Neural cell (in vitro differentiated cells): Measurements from ENCODE around the gene EIF1AD. TPM values are rescaled to one million over a fixed set of nuclear protein-coding genes. Genes with fewer than 3 reads are reported as not detected.

ENCODE experiments used
- H2AFZ ChIP-seq: fragments of 200-600, 300-800 bp; sonication (generic), shearing (Covaris generic); 2 replicates; pipeline ENCODE4 v1.6.0; 2014; ENCODE audit warnings: low read depth, mild to moderate bottlenecking, antibody characterized with exemption, low read length, moderate library complexity
- H3F3A ChIP-seq: fragments of 200-600 bp; shearing (Covaris generic); 2 replicates; pipeline ENCODE4 v1.6.1; 2016; ENCODE audit warnings: mild to moderate bottlenecking, moderate library complexity, mixed read lengths, antibody characterized with exemption, low read length; ENCODE audit not compliant: insufficient read depth, poor library complexity, severe bottlenecking
- H3K27ac ChIP-seq: fragments of 200-600, 300-800 bp; sonication (generic), shearing (Covaris generic); 2 replicates; pipeline ENCODE4 v1.5.1; 2014; ENCODE audit warnings: mild to moderate bottlenecking, low read length, moderate library complexity
- H3K27me3 ChIP-seq: fragments of 300-800, 200-600 bp; sonication (generic), shearing (Covaris generic); 2 replicates; pipeline ENCODE4 v1.6.0; 2014; ENCODE audit warnings: mild to moderate bottlenecking, low read depth, low read length, moderate library complexity; ENCODE audit not compliant: insufficient read depth
- H3K36me3 ChIP-seq: fragments of 300-800, 200-600 bp; sonication (generic), shearing (Covaris generic); 2 replicates; pipeline ENCODE4 v1.5.1; 2014; ENCODE audit warnings: mild to moderate bottlenecking, antibody characterized with exemption, low read length, moderate library complexity; ENCODE audit not compliant: insufficient read depth
- H3K4me2 ChIP-seq: fragments of 300-800, 200-600 bp; sonication (generic), shearing (Covaris generic); 2 replicates; pipeline ENCODE4 v1.6.0; 2014; ENCODE audit warnings: mild to moderate bottlenecking, low read length
- H3K4me3 ChIP-seq: fragments of 300-800, 200-600 bp; sonication (generic), shearing (Covaris generic); 2 replicates; pipeline ENCODE4 v1.5.1; 2014; ENCODE audit warnings: mild to moderate bottlenecking, low read length, moderate library complexity
- H3K79me2 ChIP-seq: fragments of 200-600 bp; shearing (Covaris generic); replicated peaks from 2 replicates; pipeline ENCODE4 v1.6.0; 2014; ENCODE audit warnings: mild to moderate bottlenecking, low read length, moderate library complexity; ENCODE audit not compliant: insufficient read depth
- H3K9ac ChIP-seq: fragments of 300-800, 200-600 bp; sonication (generic), shearing (Covaris generic); 2 replicates; pipeline ENCODE4 v1.6.1; 2016; ENCODE audit warnings: mild to moderate bottlenecking, low read length, mixed read lengths
- H3K9me2 ChIP-seq: fragments of 200-600 bp; shearing (Covaris generic); 2 replicates; pipeline ENCODE4 v1.6.1; 2016; ENCODE audit warnings: mild to moderate bottlenecking, low read length, mixed read lengths; ENCODE audit not compliant: insufficient read depth
- H3K9me3 ChIP-seq: fragments of 200-600, 300-800 bp; sonication (generic), shearing (Covaris generic); 2 replicates; pipeline ENCODE4 v1.6.1; 2016; ENCODE audit warnings: mild to moderate bottlenecking, mixed run types, low read length, moderate library complexity, mixed read lengths
- H4K20me1 ChIP-seq: fragments of 200-600 bp; shearing (Covaris generic); 2 replicates; pipeline ENCODE4 v1.6.1; 2016; ENCODE audit warnings: mild to moderate bottlenecking, mixed run types; ENCODE audit not compliant: insufficient read depth
- EP300 ChIP-seq: fragments of 450-650 bp; conservative IDR thresholded peaks from 2 replicates; pipeline ENCODE4 v1.6.1; 2014; ENCODE audit warnings: antibody characterized with exemption, mild to moderate bottlenecking, moderate library complexity; ENCODE audit not compliant: poor library complexity, severe bottlenecking
- EZH2 ChIP-seq: fragments of 200-600, 300-800 bp; shearing (Covaris generic), sonication (generic); IDR thresholded peaks from 2 replicates; pipeline ENCODE4 v1.6.1; 2014; ENCODE audit warnings: antibody characterized with exemption, low read length, borderline replicate concordance, mild to moderate bottlenecking; ENCODE audit not compliant: insufficient read depth, poor library complexity, severe bottlenecking
- MXI1 ChIP-seq: fragments of 450-650 bp; conservative IDR thresholded peaks from 2 replicates; pipeline ENCODE4 v1.6.1; 2014; ENCODE audit warnings: antibody characterized with exemption, mild to moderate bottlenecking; ENCODE audit not compliant: poor library complexity, severe bottlenecking
- POLR2AphosphoS5 ChIP-seq: IDR thresholded peaks from 2 replicates; pipeline ENCODE4 v1.6.1; 2012
- RAD21 ChIP-seq: fragments of 450-650 bp; conservative IDR thresholded peaks from 2 replicates; pipeline ENCODE4 v1.6.1; 2014; ENCODE audit warnings: antibody characterized with exemption, mild to moderate bottlenecking, moderate library complexity
- SMC3 ChIP-seq: fragments of 450-650 bp; conservative IDR thresholded peaks from 2 replicates; pipeline ENCODE4 v1.6.1; 2014; ENCODE audit warnings: antibody characterized with exemption, mild to moderate bottlenecking, moderate library complexity; ENCODE audit not compliant: poor library complexity
- TAF1 ChIP-seq: IDR thresholded peaks from 2 replicates; pipeline ENCODE4 v1.6.1; 2012; ENCODE audit warnings: low read depth
- polyA plus RNA-seq: library from polyadenylated mRNA; depleted of rRNA; stranded (reverse); fragments of >200 nt; gene quantifications from 2 replicates; pipeline ENCODE4 v1.2.3, GENCODE V29; 2014
- TF ChIP-seq, protein P1 (sequence below): fragments of 450-650 bp; IDR thresholded peaks from 2 replicates; pipeline ENCODE4 v1.5.1; 2014; ENCODE audit warnings: antibody characterized with exemption, mild to moderate bottlenecking, moderate library complexity; ENCODE audit not compliant: poor library complexity, severe bottlenecking
- TF ChIP-seq, protein P2 (sequence below): IDR thresholded peaks from 2 replicates; pipeline ENCODE4 v1.6.1; 2012; ENCODE audit warnings: borderline replicate concordance

EIF1AD gene
- polyA plus RNA-seq, 1 donor from 2014 or later, result 34.9 TPM

- Histone ChIP-seq H3K36me3 (no peaks in the 10 kb centered on the region), H3K27me3 (peaks cover 8% of the 10 kb centered on the region), H3K27ac (no peak overlapping the region), H3F3A (no peaks in the 10 kb centered on the region), H3K9me2 (no peaks in the 10 kb centered on the region), H3K4me2 (no peak overlapping the region), H3K9ac (no peak overlapping the region), H3K9me3 (no peaks in the 10 kb centered on the region), H2AFZ (no peak overlapping the region), H4K20me1 (no peaks in the 10 kb centered on the region), H3K79me2 (no peaks in the 10 kb centered on the region), H3K4me3 (no peak overlapping the region)
- TF ChIP-seq RAD21, result peak; percentile 39
- no peak for TF ChIP-seq EZH2
- TF ChIP-seq, protein P1, sequence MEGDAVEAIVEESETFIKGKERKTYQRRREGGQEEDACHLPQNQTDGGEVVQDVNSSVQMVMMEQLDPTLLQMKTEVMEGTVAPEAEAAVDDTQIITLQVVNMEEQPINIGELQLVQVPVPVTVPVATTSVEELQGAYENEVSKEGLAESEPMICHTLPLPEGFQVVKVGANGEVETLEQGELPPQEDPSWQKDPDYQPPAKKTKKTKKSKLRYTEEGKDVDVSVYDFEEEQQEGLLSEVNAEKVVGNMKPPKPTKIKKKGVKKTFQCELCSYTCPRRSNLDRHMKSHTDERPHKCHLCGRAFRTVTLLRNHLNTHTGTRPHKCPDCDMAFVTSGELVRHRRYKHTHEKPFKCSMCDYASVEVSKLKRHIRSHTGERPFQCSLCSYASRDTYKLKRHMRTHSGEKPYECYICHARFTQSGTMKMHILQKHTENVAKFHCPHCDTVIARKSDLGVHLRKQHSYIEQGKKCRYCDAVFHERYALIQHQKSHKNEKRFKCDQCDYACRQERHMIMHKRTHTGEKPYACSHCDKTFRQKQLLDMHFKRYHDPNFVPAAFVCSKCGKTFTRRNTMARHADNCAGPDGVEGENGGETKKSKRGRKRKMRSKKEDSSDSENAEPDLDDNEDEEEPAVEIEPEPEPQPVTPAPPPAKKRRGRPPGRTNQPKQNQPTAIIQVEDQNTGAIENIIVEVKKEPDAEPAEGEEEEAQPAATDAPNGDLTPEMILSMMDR, result peak; percentile 66
- peak; percentile 15 for TF ChIP-seq SMC3
Measured at GRCh38 chr11:66022401-66023185, 20.6 kb upstream of the EIF1AD start.

GRCh38 chr11:66020618-66021357 lies 18.8 kb upstream of the EIF1AD start:
- H2AFZ ChIP-seq, result no peak overlapping the region
- H3K27ac ChIP-seq, result no peak overlapping the region
- no peaks in the 10 kb centered on the region for H3K9me2 ChIP-seq
- H3K79me2 ChIP-seq, result no peaks in the 10 kb centered on the region
- peaks cover 8% of the 10 kb centered on the region for H3K27me3 ChIP-seq
- no peak for TF ChIP-seq SMC3
- TF ChIP-seq, protein P1, result no peak
- no peaks in the 10 kb centered on the region for H3K36me3 ChIP-seq
- H3K4me2 ChIP-seq, result no peak overlapping the region
- H3F3A ChIP-seq, result no peaks in the 10 kb centered on the region
- no peak overlapping the region for H3K4me3 ChIP-seq
- no peaks in the 10 kb centered on the region for H4K20me1 ChIP-seq
- H3K9me3 ChIP-seq, result no peaks in the 10 kb centered on the region
- no peak overlapping the region for H3K9ac ChIP-seq

- Histone ChIP-seq H4K20me1 (no peaks in the 10 kb centered on the region), H3K9me3 (no peaks in the 10 kb centered on the region), H3K4me2 (no peak overlapping the region), H3K9ac (no peak overlapping the region), H3K9me2 (no peaks in the 10 kb centered on the region), H3K4me3 (no peak overlapping the region), H3K27me3 (peaks cover 8% of the 10 kb centered on the region), H3K27ac (no peak overlapping the region), H2AFZ (no peak overlapping the region), H3K79me2 (no peaks in the 10 kb centered on the region), H3F3A (no peaks in the 10 kb centered on the region), H3K36me3 (no peaks in the 10 kb centered on the region)
- TF ChIP-seq EZH2 (no peak), SMC3 (no peak), MXI1 (no peak), TAF1 (no peak), EP300 (no peak), RAD21 (no peak), POLR2AphosphoS5 (no peak)
- TF ChIP-seq, protein P2, sequence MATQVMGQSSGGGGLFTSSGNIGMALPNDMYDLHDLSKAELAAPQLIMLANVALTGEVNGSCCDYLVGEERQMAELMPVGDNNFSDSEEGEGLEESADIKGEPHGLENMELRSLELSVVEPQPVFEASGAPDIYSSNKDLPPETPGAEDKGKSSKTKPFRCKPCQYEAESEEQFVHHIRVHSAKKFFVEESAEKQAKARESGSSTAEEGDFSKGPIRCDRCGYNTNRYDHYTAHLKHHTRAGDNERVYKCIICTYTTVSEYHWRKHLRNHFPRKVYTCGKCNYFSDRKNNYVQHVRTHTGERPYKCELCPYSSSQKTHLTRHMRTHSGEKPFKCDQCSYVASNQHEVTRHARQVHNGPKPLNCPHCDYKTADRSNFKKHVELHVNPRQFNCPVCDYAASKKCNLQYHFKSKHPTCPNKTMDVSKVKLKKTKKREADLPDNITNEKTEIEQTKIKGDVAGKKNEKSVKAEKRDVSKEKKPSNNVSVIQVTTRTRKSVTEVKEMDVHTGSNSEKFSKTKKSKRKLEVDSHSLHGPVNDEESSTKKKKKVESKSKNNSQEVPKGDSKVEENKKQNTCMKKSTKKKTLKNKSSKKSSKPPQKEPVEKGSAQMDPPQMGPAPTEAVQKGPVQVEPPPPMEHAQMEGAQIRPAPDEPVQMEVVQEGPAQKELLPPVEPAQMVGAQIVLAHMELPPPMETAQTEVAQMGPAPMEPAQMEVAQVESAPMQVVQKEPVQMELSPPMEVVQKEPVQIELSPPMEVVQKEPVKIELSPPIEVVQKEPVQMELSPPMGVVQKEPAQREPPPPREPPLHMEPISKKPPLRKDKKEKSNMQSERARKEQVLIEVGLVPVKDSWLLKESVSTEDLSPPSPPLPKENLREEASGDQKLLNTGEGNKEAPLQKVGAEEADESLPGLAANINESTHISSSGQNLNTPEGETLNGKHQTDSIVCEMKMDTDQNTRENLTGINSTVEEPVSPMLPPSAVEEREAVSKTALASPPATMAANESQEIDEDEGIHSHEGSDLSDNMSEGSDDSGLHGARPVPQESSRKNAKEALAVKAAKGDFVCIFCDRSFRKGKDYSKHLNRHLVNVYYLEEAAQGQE, result no peak
- TF ChIP-seq, protein P1, result no peak
Measured at GRCh38 chr11:66020212-66020611, 18.3 kb upstream of the EIF1AD start.
